ENCODE data around the gene IRGC. TPM values are rescaled to one million over a fixed set of nuclear protein-coding genes. Genes with fewer than 3 reads are reported as not detected.

Gene IRGC
- polyA plus RNA-seq, 1 experiment: not detected

- POLR2A ChIA-PET: no interaction called here
Observed at GRCh38 chr19:43735957-43736356, 20.1 kb downstream of the IRGC start.

GRCh38 chr19:43738780-43739211, 22.9 kb downstream of the IRGC start:
- CTCF ChIA-PET: interaction anchor here (1.3 kb wide), 1 partner anchor 36 kb away, joined by 5 read pairs; no protein-coding TSS in a partner anchor

More at GRCh38 chr19:43735957-43736356, 20.1 kb downstream of the IRGC start:
- Histone ChIP-seq H3K4me3 (ENCODE audit: low read depth, low read length) (no peak overlapping the region), H3K36me3 (ENCODE audit: control insufficient read depth, insufficient read depth, low read length) (peaks cover 36% of the 10 kb centered on the region), H3K27me3 (ENCODE audit: control insufficient read depth, insufficient read depth, low read length) (no peaks in the 10 kb centered on the region)
- no peak for TF ChIP-seq CTCF (IDR thresholded peaks at IDR 0.05; ENCODE audit: insufficient read depth, low read depth, low read length)
- no peak for DNase-seq (ENCODE audit: low read depth)
- CTCF ChIA-PET: interaction anchor here (0.8 to 2.5 kb wide), 6 partner anchors 9 to 66 kb away, joined by 3 to 13 read pairs (median 5); partner anchors contain the start of gene PLAUR

GRCh38 chr19:43739439-43740235, 23.8 kb downstream of the IRGC start:
- no peak for DNase-seq (ENCODE audit: low read depth)
- POLR2A ChIA-PET: interaction anchor here (0.6 kb wide), 1 partner anchor 36 kb away, joined by 9 read pairs; no protein-coding TSS in a partner anchor
- H3K4me3 ChIP-seq (ENCODE audit: low read depth, low read length): no peak overlapping the region
- no peak for TF ChIP-seq CTCF (IDR thresholded peaks at IDR 0.05; ENCODE audit: insufficient read depth, low read depth, low read length)
- H3K36me3 ChIP-seq (ENCODE audit: control insufficient read depth, insufficient read depth, low read length): peaks cover 34% of the 10 kb centered on the region
- CTCF ChIA-PET: interaction anchor here (0.6 to 6.9 kb wide), 5 partner anchors 27 to 586 kb away, joined by 3 to 71 read pairs (median 5); no protein-coding TSS in a partner anchor
- no peaks in the 10 kb centered on the region for H3K27me3 ChIP-seq (ENCODE audit: control insufficient read depth, insufficient read depth, low read length)

More at GRCh38 chr19:43738780-43739211, 22.9 kb downstream of the IRGC start:
- TF ChIP-seq CTCF (IDR thresholded peaks at IDR 0.05; ENCODE audit: insufficient read depth, low read depth, low read length): no peak
- H3K27me3 ChIP-seq (ENCODE audit: control insufficient read depth, insufficient read depth, low read length): no peaks in the 10 kb centered on the region
- no peak overlapping the region for H3K4me3 ChIP-seq (ENCODE audit: low read depth, low read length)
- H3K36me3 ChIP-seq (ENCODE audit: control insufficient read depth, insufficient read depth, low read length): peaks cover 33% of the 10 kb centered on the region
- POLR2A ChIA-PET: no interaction called here
- no peak for DNase-seq (ENCODE audit: low read depth)

- POLR2A ChIA-PET: no interaction called here
- H3K36me3 ChIP-seq (ENCODE audit: control insufficient read depth, insufficient read depth, low read length): peaks cover 38% of the 10 kb centered on the region
- H3K4me3 ChIP-seq (ENCODE audit: low read depth, low read length): no peak overlapping the region
- no peak for TF ChIP-seq CTCF (IDR thresholded peaks at IDR 0.05; ENCODE audit: insufficient read depth, low read depth, low read length)
- DNase-seq (ENCODE audit: low read depth): no peak
- no peaks in the 10 kb centered on the region for H3K27me3 ChIP-seq (ENCODE audit: control insufficient read depth, insufficient read depth, low read length)
- CTCF ChIA-PET: interaction anchor here (0.6 to 7.5 kb wide), 6 partner anchors 17 to 44 kb away, joined by 3 to 71 read pairs (median 7); no protein-coding TSS in a partner anchor
Observed at GRCh38 chr19:43741075-43741825, 25.4 kb downstream of the IRGC start.

- Histone ChIP-seq H3K27me3 (ENCODE audit: control insufficient read depth, insufficient read depth, low read length) (no peaks in the 10 kb centered on the region), H3K36me3 (ENCODE audit: control insufficient read depth, insufficient read depth, low read length) (peaks cover 34% of the 10 kb centered on the region), H3K4me3 (ENCODE audit: low read depth, low read length) (no peak overlapping the region)
- TF ChIP-seq CTCF (IDR thresholded peaks at IDR 0.05; ENCODE audit: insufficient read depth, low read depth, low read length): no peak
- CTCF ChIA-PET: interaction anchor here (1.3 to 7.5 kb wide), 6 partner anchors 9 to 74 kb away, joined by 5 to 71 read pairs (median 35); no protein-coding TSS in a partner anchor
- POLR2A ChIA-PET: interaction anchor here (0.7 kb wide), 1 partner anchor 75 kb away, joined by 4 read pairs; no protein-coding TSS in a partner anchor
- no peak for DNase-seq (ENCODE audit: low read depth)
Observed at GRCh38 chr19:43743059-43743458, 27.2 kb downstream of the IRGC start.
